ENCODE data around the gene NKD1.

NKD1 gene

DNA sequence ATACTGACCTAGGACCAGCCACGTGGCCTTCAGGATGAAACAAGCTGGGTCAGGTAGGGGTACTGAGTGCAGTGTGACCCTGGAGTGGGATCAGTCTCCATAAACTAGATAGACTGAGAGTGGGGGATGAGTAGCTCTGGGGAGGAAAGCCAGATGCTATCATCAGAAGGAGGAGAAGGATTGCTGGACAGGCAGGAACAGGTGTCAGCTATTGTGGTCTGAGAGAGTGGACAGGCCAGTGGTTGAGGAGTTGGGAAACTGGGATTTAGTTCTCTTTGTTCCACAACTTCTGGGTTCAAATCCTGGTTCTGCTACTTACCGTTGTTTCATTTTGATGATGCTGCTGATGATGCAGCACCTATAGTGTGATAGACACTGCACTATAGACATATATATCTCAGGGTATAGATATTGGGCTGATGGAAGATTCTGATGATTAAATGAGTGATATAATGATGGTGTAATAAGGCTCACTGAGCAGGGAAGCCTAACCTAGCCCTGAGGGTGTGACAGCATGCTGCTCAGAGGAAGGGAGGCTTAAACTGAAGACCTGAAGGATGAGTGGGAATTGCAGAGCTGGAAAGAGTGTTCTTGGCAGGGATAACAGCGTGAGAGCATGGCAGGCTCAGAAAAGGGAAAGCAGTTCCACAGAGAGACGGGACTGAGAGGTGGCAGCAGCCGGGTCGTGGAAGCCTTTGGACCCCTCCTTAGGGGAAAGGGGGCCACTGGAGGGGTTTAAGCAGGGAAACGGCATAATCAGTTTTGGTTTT, 66.9 kb downstream of the NKD1 start:
- DNase-seq = no peak

- no peak for DNase-seq
Measured at GRCh38 chr16:50615891-50616290, 67.7 kb downstream of the NKD1 start.

DNA sequence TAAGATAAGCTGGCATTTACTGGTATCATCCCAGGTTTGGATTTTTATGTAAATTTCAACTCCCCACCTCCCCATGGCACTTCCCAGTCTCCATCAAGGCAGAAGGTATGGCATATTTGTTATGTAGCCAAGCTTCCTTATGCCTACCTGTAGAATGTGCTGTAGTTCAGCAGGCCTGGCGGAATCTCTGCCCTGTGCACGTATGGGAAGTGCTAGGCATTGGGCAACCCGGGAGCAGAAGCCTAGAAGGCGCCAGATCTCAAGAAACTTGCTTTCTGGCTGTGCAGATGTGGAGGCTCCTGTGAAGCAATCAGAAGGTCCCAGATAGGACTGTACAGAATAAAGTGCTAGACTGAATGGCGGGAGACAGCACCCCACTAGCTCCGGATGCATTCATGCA, 68.2 kb downstream of the NKD1 start:
- no peak for DNase-seq

GRCh38 chr16:50616883-50617645, 68.9 kb downstream of the NKD1 start:
- no peak for DNase-seq

GRCh38 chr16:50617646-50618184, 69.5 kb downstream of the NKD1 start:
- DNase-seq = no peak

DNA sequence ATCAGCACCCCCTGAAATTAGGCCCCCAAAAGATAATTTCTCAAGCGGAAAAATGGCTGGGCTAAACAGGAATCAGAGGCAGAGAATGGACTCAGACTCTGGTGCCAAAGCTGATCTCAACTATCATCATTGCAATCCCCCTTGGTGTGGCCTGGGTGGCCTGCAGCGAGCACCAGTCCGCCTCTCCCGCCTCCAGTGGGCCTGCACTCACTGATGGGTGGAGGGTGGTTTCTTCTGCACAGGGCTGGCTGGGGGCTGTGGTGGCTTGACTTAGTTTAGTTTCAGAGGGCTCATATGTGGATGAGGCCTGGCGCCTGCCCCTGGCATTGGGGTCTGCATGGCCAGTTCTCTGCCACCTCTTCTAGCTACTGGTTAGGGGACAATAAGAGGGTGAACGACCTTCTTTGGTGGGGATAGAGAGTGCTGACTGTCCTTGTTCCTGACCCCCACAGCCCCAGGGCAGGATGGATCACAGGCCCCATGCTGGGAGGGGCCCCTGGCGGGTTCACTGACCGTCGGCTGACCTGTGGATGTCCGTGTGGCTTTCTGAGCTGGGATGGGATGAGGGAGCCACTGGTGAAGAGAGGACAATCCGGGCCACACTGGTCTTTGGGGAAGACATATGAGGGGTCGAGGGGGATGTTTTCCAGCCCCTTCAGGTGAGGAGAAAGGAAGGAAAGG, 70.2 kb downstream of the NKD1 start:
- DNase-seq = no peak

- no peak for DNase-seq
Measured at GRCh38 chr16:50619702-50620491, 71.7 kb downstream of the NKD1 start.

- DNase-seq = no peak
Measured at GRCh38 chr16:50620646-50621451, 72.7 kb downstream of the NKD1 start.

GRCh38 chr16:50621452-50621792, 73.2 kb downstream of the NKD1 start:
- DNase-seq = no peak

- DNase-seq = no peak
Measured at GRCh38 chr16:50622029-50622428, 73.8 kb downstream of the NKD1 start.

- DNase-seq = no peak
Measured at GRCh38 chr16:50622643-50623369, 74.6 kb downstream of the NKD1 start.

- no peak for DNase-seq
Measured at GRCh38 chr16:50624449-50624970, 76.3 kb downstream of the NKD1 start.

GRCh38 chr16:50625374-50625773, 77.2 kb downstream of the NKD1 start:
- DNase-seq = no peak

GRCh38 chr16:50626868-50627267, 78.7 kb downstream of the NKD1 start:
- peak in 1 of 2 experiments; percentile 24 for DNase-seq

DNA sequence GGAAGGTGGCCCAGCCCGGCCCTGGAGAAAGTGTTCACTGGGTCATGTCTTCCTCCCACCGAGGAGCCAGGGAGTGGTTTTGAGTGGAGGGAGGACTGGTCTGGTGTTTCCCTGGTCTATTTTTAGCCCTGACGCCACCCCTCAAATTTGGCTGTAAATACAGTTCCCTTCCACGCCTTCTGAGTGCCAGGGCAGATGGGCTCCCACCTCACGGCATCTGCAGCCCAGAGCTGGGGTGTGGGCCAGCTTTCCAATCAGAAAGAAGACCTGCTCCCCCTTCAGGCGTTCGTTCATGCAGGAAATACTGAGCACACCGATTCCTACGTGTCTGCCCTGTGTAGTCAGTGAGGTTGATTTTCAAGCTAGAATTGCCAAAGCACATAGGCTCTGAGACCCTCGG, 79.2 kb downstream of the NKD1 start:
- DNase-seq = peak; percentile 36 to 44

DNA sequence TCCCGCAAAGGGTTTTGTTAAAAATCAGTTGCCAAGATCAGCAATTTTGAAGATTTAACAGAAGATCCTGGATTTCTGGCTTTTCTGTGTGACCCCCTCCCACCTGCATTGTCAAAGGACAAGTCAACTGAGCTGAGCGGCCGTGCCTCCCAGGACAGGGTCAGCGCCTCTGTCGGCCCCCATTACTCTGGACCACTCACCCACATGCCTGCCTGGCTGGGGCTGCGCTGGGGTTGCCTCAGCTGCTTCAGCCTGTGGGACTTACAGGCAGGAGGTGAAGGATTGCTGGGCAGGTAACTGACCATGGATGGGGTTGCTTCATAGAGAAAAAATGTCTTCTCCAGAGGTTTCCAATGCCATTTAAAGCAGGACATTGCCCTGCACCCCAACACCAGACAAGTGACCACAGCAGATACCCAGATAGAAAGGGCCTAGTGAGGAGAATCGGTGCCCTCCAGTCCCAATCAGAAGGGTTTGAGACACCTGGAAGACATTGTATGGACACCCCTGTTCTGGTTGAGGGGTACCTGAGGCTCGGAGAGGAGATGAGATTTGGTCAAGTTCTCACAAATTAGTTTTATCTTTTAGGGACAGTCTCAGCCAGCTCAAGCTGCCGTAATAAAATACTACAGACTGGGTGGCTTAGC, 80.1 kb downstream of the NKD1 start:
- no peak for DNase-seq

GRCh38 chr16:50629334-50629733, 81.1 kb downstream of the NKD1 start:
- no peak for DNase-seq

GRCh38 chr16:50630394-50631020, 82.3 kb downstream of the NKD1 start:
- DNase-seq = no peak

DNA sequence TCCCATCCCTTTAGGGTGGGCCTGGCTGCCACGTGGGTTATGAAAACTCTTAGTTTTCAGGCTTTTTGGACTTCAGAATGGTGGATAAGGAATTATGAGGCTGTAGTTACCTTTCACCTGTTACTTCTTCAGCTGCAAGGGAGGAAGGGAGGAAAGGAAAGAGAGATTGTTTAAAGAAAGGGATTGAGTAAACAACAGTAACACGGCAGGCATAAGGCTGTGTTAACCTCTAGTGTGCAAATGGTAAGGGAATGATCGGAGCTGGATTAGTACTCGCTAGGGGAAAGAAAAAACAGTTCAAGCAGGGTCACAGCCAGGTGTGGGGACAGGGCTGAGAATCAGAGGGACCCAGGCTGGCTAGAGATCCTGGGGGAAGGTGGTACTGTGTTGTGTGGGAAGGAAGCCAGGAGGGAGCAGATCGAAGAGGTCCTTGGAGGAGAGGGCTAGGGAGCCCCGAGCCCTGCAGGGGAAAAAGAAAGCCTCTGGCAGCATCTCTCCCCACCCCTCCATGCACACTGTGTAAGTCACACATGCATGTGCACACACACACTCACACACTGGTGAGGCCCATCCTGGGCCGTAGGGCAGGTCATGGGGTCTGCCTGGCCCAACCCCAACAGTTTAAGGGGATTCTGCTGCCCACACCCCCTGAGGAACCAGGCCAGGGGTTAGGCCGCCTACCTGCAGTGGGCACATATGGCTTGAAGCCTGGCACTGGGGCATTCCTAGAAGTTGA, 83.2 kb downstream of the NKD1 start:
- DNase-seq = no peak

Measured in Kasumi-1 (cell line).